ENCODE results near the gene KLHDC7A. TPM values are rescaled to one million over a fixed set of nuclear protein-coding genes. Genes with fewer than 3 reads are reported as not detected.

KLHDC7A gene
- total and polyA plus RNA-seq, 10 of the 15 experiments (the other 5 are each of a cell fraction or from before 2014, with no cell fraction given), result not detected

GRCh38 chr1:18463063-18463462 is 17.7 kb upstream of the KLHDC7A start:
- CTCF ChIA-PET, result no interaction called here
- ATAC-seq, result no peak
- no peak overlapping the region for H3K9ac ChIP-seq (ENCODE audit: control insufficient read depth, insufficient read depth, low read length)
- in situ Hi-C loops (cut with MboI) (no loop called here), intact Hi-C loops (cut with micrococcal nuclease; ENCODE audit: unreplicated experiment) (no loop called here)
- H3K27me3 ChIP-seq (replicated peaks in 1 of 2; ENCODE audit: control insufficient read depth in 2 of 2, insufficient read depth in 2 of 2, low read length in 1 of 2), result no peaks in the 10 kb centered on the region
- no peaks in the 10 kb centered on the region for H3K36me3 ChIP-seq (ENCODE audit: control insufficient read depth in 2 of 2, insufficient read depth in 2 of 2, low read length in 1 of 2)
- FAIRE-seq, result no peak
- WGBS (ENCODE audit: insufficient coverage, insufficient replicate concordance, low lambda C conversion rate, missing lambda C conversion rate), result 36% methylated on average over 8 of the region's 8 CpGs
- H3K27ac ChIP-seq (ENCODE audit: control insufficient read depth, insufficient read depth), result no peak overlapping the region
- H3K79me2 ChIP-seq (ENCODE audit: control insufficient read depth, insufficient read depth, low read length), result no peaks in the 10 kb centered on the region
- no peaks in the 10 kb centered on the region for H4K20me1 ChIP-seq (ENCODE audit: control insufficient read depth, insufficient read depth)
- H3K4me1 ChIP-seq (ENCODE audit: control insufficient read depth, insufficient read depth, low read length), result no peaks in the 10 kb centered on the region
- no peak overlapping the region for H2AFZ ChIP-seq (ENCODE audit: control insufficient read depth, low read depth, low read length)
- SMC1A ChIA-PET (ENCODE audit: uncharacterized antibody, unreplicated experiment), result no interaction called here
- H3K9me3 ChIP-seq (replicated peaks; ENCODE audit: control insufficient read depth, insufficient read depth, low read length), result no peaks in the 10 kb centered on the region
- no peak for DNase-seq (ENCODE audit: low read depth, low spot score)
- no peak overlapping the region for H3K4me3 ChIP-seq
- POLR2A ChIA-PET, result no interaction called here
- no TSS peak for BruUV-seq (replicated peaks)
- RAD21 ChIA-PET (ENCODE audit: unreplicated experiment), result no interaction called here
- TF ChIP-seq RAD51 (IDR thresholded peaks at IDR 0.05), result no peak
- no peak for TF ChIP-seq RBBP5 (conservative IDR thresholded peaks at IDR 0.05)
- TF ChIP-seq BMI1 (IDR thresholded peaks at IDR 0.05; ENCODE audit: borderline replicate concordance), result no peak
- no peak for TF ChIP-seq MEF2A (IDR thresholded peaks at IDR 0.05; ENCODE audit: insufficient read depth, low read depth, low read length)
- TF ChIP-seq CHD1 (IDR thresholded peaks at IDR 0.05; ENCODE audit: low read depth, low read length), result no peak
- TF ChIP-seq, protein P1, sequence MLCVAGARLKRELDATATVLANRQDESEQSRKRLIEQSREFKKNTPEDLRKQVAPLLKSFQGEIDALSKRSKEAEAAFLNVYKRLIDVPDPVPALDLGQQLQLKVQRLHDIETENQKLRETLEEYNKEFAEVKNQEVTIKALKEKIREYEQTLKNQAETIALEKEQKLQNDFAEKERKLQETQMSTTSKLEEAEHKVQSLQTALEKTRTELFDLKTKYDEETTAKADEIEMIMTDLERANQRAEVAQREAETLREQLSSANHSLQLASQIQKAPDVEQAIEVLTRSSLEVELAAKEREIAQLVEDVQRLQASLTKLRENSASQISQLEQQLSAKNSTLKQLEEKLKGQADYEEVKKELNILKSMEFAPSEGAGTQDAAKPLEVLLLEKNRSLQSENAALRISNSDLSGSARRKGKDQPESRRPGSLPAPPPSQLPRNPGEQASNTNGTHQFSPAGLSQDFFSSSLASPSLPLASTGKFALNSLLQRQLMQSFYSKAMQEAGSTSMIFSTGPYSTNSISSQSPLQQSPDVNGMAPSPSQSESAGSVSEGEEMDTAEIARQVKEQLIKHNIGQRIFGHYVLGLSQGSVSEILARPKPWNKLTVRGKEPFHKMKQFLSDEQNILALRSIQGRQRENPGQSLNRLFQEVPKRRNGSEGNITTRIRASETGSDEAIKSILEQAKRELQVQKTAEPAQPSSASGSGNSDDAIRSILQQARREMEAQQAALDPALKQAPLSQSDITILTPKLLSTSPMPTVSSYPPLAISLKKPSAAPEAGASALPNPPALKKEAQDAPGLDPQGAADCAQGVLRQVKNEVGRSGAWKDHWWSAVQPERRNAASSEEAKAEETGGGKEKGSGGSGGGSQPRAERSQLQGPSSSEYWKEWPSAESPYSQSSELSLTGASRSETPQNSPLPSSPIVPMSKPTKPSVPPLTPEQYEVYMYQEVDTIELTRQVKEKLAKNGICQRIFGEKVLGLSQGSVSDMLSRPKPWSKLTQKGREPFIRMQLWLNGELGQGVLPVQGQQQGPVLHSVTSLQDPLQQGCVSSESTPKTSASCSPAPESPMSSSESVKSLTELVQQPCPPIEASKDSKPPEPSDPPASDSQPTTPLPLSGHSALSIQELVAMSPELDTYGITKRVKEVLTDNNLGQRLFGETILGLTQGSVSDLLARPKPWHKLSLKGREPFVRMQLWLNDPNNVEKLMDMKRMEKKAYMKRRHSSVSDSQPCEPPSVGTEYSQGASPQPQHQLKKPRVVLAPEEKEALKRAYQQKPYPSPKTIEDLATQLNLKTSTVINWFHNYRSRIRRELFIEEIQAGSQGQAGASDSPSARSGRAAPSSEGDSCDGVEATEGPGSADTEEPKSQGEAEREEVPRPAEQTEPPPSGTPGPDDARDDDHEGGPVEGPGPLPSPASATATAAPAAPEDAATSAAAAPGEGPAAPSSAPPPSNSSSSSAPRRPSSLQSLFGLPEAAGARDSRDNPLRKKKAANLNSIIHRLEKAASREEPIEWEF (IDR thresholded peaks at IDR 0.05; ENCODE audit: insufficient replicate concordance, low read depth, low read length), result no peak
- TF ChIP-seq SMAD1 (IDR thresholded peaks at IDR 0.05; ENCODE audit: low read depth, partially characterized antibody), result no peak
- TF ChIP-seq SP1 (IDR thresholded peaks at IDR 0.05; ENCODE audit: low read depth, low read length), result no peak
- TF ChIP-seq, protein P2, sequence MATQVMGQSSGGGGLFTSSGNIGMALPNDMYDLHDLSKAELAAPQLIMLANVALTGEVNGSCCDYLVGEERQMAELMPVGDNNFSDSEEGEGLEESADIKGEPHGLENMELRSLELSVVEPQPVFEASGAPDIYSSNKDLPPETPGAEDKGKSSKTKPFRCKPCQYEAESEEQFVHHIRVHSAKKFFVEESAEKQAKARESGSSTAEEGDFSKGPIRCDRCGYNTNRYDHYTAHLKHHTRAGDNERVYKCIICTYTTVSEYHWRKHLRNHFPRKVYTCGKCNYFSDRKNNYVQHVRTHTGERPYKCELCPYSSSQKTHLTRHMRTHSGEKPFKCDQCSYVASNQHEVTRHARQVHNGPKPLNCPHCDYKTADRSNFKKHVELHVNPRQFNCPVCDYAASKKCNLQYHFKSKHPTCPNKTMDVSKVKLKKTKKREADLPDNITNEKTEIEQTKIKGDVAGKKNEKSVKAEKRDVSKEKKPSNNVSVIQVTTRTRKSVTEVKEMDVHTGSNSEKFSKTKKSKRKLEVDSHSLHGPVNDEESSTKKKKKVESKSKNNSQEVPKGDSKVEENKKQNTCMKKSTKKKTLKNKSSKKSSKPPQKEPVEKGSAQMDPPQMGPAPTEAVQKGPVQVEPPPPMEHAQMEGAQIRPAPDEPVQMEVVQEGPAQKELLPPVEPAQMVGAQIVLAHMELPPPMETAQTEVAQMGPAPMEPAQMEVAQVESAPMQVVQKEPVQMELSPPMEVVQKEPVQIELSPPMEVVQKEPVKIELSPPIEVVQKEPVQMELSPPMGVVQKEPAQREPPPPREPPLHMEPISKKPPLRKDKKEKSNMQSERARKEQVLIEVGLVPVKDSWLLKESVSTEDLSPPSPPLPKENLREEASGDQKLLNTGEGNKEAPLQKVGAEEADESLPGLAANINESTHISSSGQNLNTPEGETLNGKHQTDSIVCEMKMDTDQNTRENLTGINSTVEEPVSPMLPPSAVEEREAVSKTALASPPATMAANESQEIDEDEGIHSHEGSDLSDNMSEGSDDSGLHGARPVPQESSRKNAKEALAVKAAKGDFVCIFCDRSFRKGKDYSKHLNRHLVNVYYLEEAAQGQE (IDR thresholded peaks at IDR 0.05; ENCODE audit: low read depth, low read length), result no peak
- TF ChIP-seq HDGF (IDR thresholded peaks at IDR 0.05), result no peak
- no peak for TF ChIP-seq BACH1 (IDR thresholded peaks at IDR 0.05; ENCODE audit: borderline replicate concordance)
- no peak for TF ChIP-seq SUZ12 (IDR thresholded peaks at IDR 0.05; ENCODE audit: unreplicated experiment)
- H3K4me2 ChIP-seq (ENCODE audit: control insufficient read depth, insufficient read depth), result no peak overlapping the region

Data from GM12878 (cell line).